ENCODE results near the gene COBLL1. TPM values are rescaled to one million over a fixed set of nuclear protein-coding genes. Genes with fewer than 3 reads are reported as not detected.
"Not testable (repeated sequence)": the region's sequence is repeated elsewhere in the genome, so short reads cannot be mapped to it uniquely, and the experiment has no call there.

COBLL1 gene
- total and polyA plus RNA-seq, 4 donors = 12.6 to 31.3 (median 20.6) TPM

- no peak overlapping the region for H3K27ac ChIP-seq (ENCODE audit: low read depth, low read length)
- no peak for DNase-seq (ENCODE audit: low read depth in 4 of 6, low spot score in 6 of 6)
- WGBS (ENCODE audit: insufficient coverage) = no CpG with 5 or more reads among the region's 3 CpGs
Measured at GRCh38 chr2:164764996-164765395, 76.6 kb downstream of the COBLL1 start.

GRCh38 chr2:164764474-164764873, 77.1 kb downstream of the COBLL1 start:
- Histone ChIP-seq H3K27ac (ENCODE audit: low read depth, low read length) (no peak overlapping the region), H3K9me3 (ENCODE audit: control insufficient read depth, insufficient read depth, low read length) (no peaks in the 10 kb centered on the region), H3K4me1 (ENCODE audit: control insufficient read depth, insufficient read depth, low read length) (no peaks in the 10 kb centered on the region), H3K27me3 (ENCODE audit: control insufficient read depth, insufficient read depth, low read length) (no peaks in the 10 kb centered on the region), H3K4me3 (ENCODE audit: low read depth, low read length) (no peak overlapping the region), H3K36me3 (ENCODE audit: control insufficient read depth, insufficient read depth, low read length) (no peaks in the 10 kb centered on the region)
- DNase-seq (ENCODE audit: low read depth in 4 of 6, low spot score in 6 of 6) = no peak
- WGBS (ENCODE audit: insufficient coverage) = no CpG with 5 or more reads among the region's 1 CpG

More at GRCh38 chr2:164764996-164765395, 76.6 kb downstream of the COBLL1 start:
- Histone ChIP-seq H3K36me3 (ENCODE audit: control insufficient read depth, insufficient read depth, low read length) (no peaks in the 10 kb centered on the region), H3K4me1 (ENCODE audit: control insufficient read depth, insufficient read depth, low read length) (no peaks in the 10 kb centered on the region), H3K4me3 (ENCODE audit: low read depth, low read length) (no peak overlapping the region), H3K27me3 (ENCODE audit: control insufficient read depth, insufficient read depth, low read length) (no peaks in the 10 kb centered on the region), H3K9me3 (ENCODE audit: control insufficient read depth, insufficient read depth, low read length) (no peaks in the 10 kb centered on the region)

GRCh38 chr2:164763431-164763830, 78.2 kb downstream of the COBLL1 start:
- WGBS (ENCODE audit: insufficient coverage) = no CpG with 5 or more reads among the region's 5 CpGs
- H3K4me3 ChIP-seq (ENCODE audit: low read depth, low read length) = no peak overlapping the region
- no peak overlapping the region for H3K27ac ChIP-seq (ENCODE audit: low read depth, low read length)
- no peaks in the 10 kb centered on the region for H3K36me3 ChIP-seq (ENCODE audit: control insufficient read depth, insufficient read depth, low read length)
- H3K9me3 ChIP-seq (ENCODE audit: control insufficient read depth, insufficient read depth, low read length) = no peaks in the 10 kb centered on the region
- no peaks in the 10 kb centered on the region for H3K4me1 ChIP-seq (ENCODE audit: control insufficient read depth, insufficient read depth, low read length)
- no peak for DNase-seq (ENCODE audit: low read depth in 4 of 6, low spot score in 6 of 6)
- H3K27me3 ChIP-seq (ENCODE audit: control insufficient read depth, insufficient read depth, low read length) = no peaks in the 10 kb centered on the region

GRCh38 chr2:164761737-164762460, 79.7 kb downstream of the COBLL1 start:
- Histone ChIP-seq H3K4me3 (ENCODE audit: low read depth, low read length) (no peak overlapping the region), H3K9me3 (ENCODE audit: control insufficient read depth, insufficient read depth, low read length) (no peaks in the 10 kb centered on the region), H3K27me3 (ENCODE audit: control insufficient read depth, insufficient read depth, low read length) (no peaks in the 10 kb centered on the region), H3K4me1 (ENCODE audit: control insufficient read depth, insufficient read depth, low read length) (no peaks in the 10 kb centered on the region), H3K36me3 (ENCODE audit: control insufficient read depth, insufficient read depth, low read length) (no peaks in the 10 kb centered on the region), H3K27ac (ENCODE audit: low read depth, low read length) (no peak overlapping the region)
- DNase-seq (ENCODE audit: low read depth in 4 of 6, low spot score in 6 of 6) = no peak
- no CpG with 5 or more reads among the region's 1 CpG for WGBS (ENCODE audit: insufficient coverage)

GRCh38 chr2:164761201-164761600, 80.4 kb downstream of the COBLL1 start:
- 90% methylated on average over 5 of the region's 9 CpGs for WGBS (ENCODE audit: insufficient coverage)
- H3K4me1 ChIP-seq (ENCODE audit: control insufficient read depth, insufficient read depth, low read length); H3K36me3 ChIP-seq (ENCODE audit: control insufficient read depth, insufficient read depth, low read length); H3K4me3 ChIP-seq (ENCODE audit: low read depth, low read length); H3K9me3 ChIP-seq (ENCODE audit: control insufficient read depth, insufficient read depth, low read length); H3K27ac ChIP-seq (ENCODE audit: low read depth, low read length); DNase-seq (ENCODE audit: low read depth in 4 of 6, low spot score in 6 of 6); H3K27me3 ChIP-seq (ENCODE audit: control insufficient read depth, insufficient read depth, low read length): not testable (repeated sequence)

- Histone ChIP-seq H3K36me3 (ENCODE audit: control insufficient read depth, insufficient read depth, low read length) (no peaks in the 10 kb centered on the region), H3K4me1 (ENCODE audit: control insufficient read depth, insufficient read depth, low read length) (no peaks in the 10 kb centered on the region), H3K27me3 (ENCODE audit: control insufficient read depth, insufficient read depth, low read length) (no peaks in the 10 kb centered on the region), H3K9me3 (ENCODE audit: control insufficient read depth, insufficient read depth, low read length) (no peaks in the 10 kb centered on the region), H3K27ac (ENCODE audit: low read depth, low read length) (no peak overlapping the region), H3K4me3 (ENCODE audit: low read depth, low read length) (no peak overlapping the region)
- WGBS (ENCODE audit: insufficient coverage) = 94% methylated on average over 2 of the region's 2 CpGs
- DNase-seq (ENCODE audit: low read depth in 4 of 6, low spot score in 6 of 6) = no peak
Measured at GRCh38 chr2:164760179-164760578, 81.4 kb downstream of the COBLL1 start.

GRCh38 chr2:164757934-164758695, 83.5 kb downstream of the COBLL1 start:
- Histone ChIP-seq H3K4me1 (ENCODE audit: control insufficient read depth, insufficient read depth, low read length) (no peaks in the 10 kb centered on the region), H3K36me3 (ENCODE audit: control insufficient read depth, insufficient read depth, low read length) (no peaks in the 10 kb centered on the region), H3K27ac (ENCODE audit: low read depth, low read length) (no peak overlapping the region), H3K9me3 (ENCODE audit: control insufficient read depth, insufficient read depth, low read length) (no peaks in the 10 kb centered on the region), H3K27me3 (ENCODE audit: control insufficient read depth, insufficient read depth, low read length) (no peaks in the 10 kb centered on the region), H3K4me3 (ENCODE audit: low read depth, low read length) (no peak overlapping the region)
- WGBS (ENCODE audit: insufficient coverage) = no CpG with 5 or more reads among the region's 2 CpGs
- no peak for DNase-seq (ENCODE audit: low read depth in 4 of 6, low spot score in 6 of 6)

- Histone ChIP-seq H3K9me3 (ENCODE audit: control insufficient read depth, insufficient read depth, low read length) (no peaks in the 10 kb centered on the region), H3K36me3 (ENCODE audit: control insufficient read depth, insufficient read depth, low read length) (no peaks in the 10 kb centered on the region), H3K27ac (ENCODE audit: low read depth, low read length) (no peak overlapping the region), H3K4me3 (ENCODE audit: low read depth, low read length) (no peak overlapping the region), H3K27me3 (ENCODE audit: control insufficient read depth, insufficient read depth, low read length) (no peaks in the 10 kb centered on the region), H3K4me1 (ENCODE audit: control insufficient read depth, insufficient read depth, low read length) (no peaks in the 10 kb centered on the region)
- no peak for DNase-seq (ENCODE audit: low read depth in 4 of 6, low spot score in 6 of 6)
- no CpG with 5 or more reads among the region's 2 CpGs for WGBS (ENCODE audit: insufficient coverage)
Measured at GRCh38 chr2:164756773-164757172, 84.8 kb downstream of the COBLL1 start.

- H3K36me3 ChIP-seq (ENCODE audit: control insufficient read depth, insufficient read depth, low read length) = no peaks in the 10 kb centered on the region
- no peak overlapping the region for H3K27ac ChIP-seq (ENCODE audit: low read depth, low read length)
- H3K4me1 ChIP-seq (ENCODE audit: control insufficient read depth, insufficient read depth, low read length) = no peaks in the 10 kb centered on the region
- no peaks in the 10 kb centered on the region for H3K27me3 ChIP-seq (ENCODE audit: control insufficient read depth, insufficient read depth, low read length)
- H3K9me3 ChIP-seq (ENCODE audit: control insufficient read depth, insufficient read depth, low read length) = no peaks in the 10 kb centered on the region
- no CpG with 5 or more reads among the region's 2 CpGs for WGBS (ENCODE audit: insufficient coverage)
- DNase-seq (ENCODE audit: low read depth in 4 of 6, low spot score in 6 of 6) = no peak
- no peak overlapping the region for H3K4me3 ChIP-seq (ENCODE audit: low read depth, low read length)
Measured at GRCh38 chr2:164755952-164756351, 85.7 kb downstream of the COBLL1 start.

All from spinal cord (tissue), 10 donors.